ENCODE measurements around the gene TPPP2. TPM values are rescaled to one million over a fixed set of nuclear protein-coding genes. Genes with fewer than 3 reads are reported as not detected.
"Not testable (repeated sequence)": the region's sequence is repeated elsewhere in the genome, so short reads cannot be mapped to it uniquely, and the experiment has no call there.

TPPP2 gene
- total RNA-seq, 2 experiments from 2014 or later = not detected

GRCh38 chr14:20998139-20998538 is 31.9 kb upstream of the TPPP2 start:
- no peak for DNase-seq
- no peaks in the 10 kb centered on the region for H3K27me3 Mint-ChIP-seq
- peaks cover 31% of the 10 kb centered on the region for H3K36me3 Mint-ChIP-seq
- ChIA-PET CTCF (interaction anchor here (0.7 to 9.0 kb wide), 4 partner anchors 16 to 37 kb away, joined by 3 to 70 read pairs (median 12); no protein-coding TSS in a partner anchor), POLR2A (no interaction called here)
- no peak overlapping the region for H3K27ac Mint-ChIP-seq
- intact Hi-C loops (cut with micrococcal nuclease) = no loop called here
- no peak overlapping the region for H3K4me3 Mint-ChIP-seq
- H3K9me3 Mint-ChIP-seq = no peaks in the 10 kb centered on the region
- H3K4me1 Mint-ChIP-seq (ENCODE audit: low read depth) = peaks cover 9% of the 10 kb centered on the region

GRCh38 chr14:20998674-20999366 is 31.2 kb upstream of the TPPP2 start, which contains the start of gene SLC39A2:
TSS of gene SLC39A2 (plus strand) at chr14:20999293. CDS start at chr14:20999447, 154 bp downstream.
- ChIA-PET POLR2A (no interaction called here), CTCF (interaction anchor here (1.0 to 9.0 kb wide), 5 partner anchors 16 to 93 kb away, joined by 3 to 70 read pairs (median 5); partner anchors contain the start of gene RNASE8)
- DNase-seq = no peak
- Mint-ChIP-seq H3K4me3 (no peak within 1 kb of the TSS), H3K4me1 (ENCODE audit: low read depth) (peaks cover 7% of the 10 kb centered on the region), H3K9me3 (no peaks in the 10 kb centered on the region), H3K27me3 (no peaks in the 10 kb centered on the region), H3K36me3 (peaks cover 28% of the 10 kb centered on the region), H3K27ac (no peak within 1 kb of the TSS)
- intact Hi-C loops (cut with micrococcal nuclease) = no loop called here

GRCh38 chr14:20999591-20999990 is 30.4 kb upstream of the TPPP2 start:
- ChIA-PET POLR2A (no interaction called here), CTCF (interaction anchor here (0.6 to 9.0 kb wide), 5 partner anchors 15 to 93 kb away, joined by 3 to 70 read pairs (median 5); partner anchors contain the start of gene RNASE8)
- Mint-ChIP-seq H3K36me3 (peaks cover 23% of the 10 kb centered on the region), H3K4me1 (ENCODE audit: low read depth) (peaks cover 6% of the 10 kb centered on the region), H3K4me3 (no peak overlapping the region), H3K27ac (no peak overlapping the region), H3K27me3 (no peaks in the 10 kb centered on the region), H3K9me3 (no peaks in the 10 kb centered on the region)
- intact Hi-C loops (cut with micrococcal nuclease) = no loop called here
- no peak for DNase-seq

- intact Hi-C loops (cut with micrococcal nuclease) = no loop called here
- H3K36me3 Mint-ChIP-seq = peaks cover 7% of the 10 kb centered on the region
- H3K27me3 Mint-ChIP-seq = no peaks in the 10 kb centered on the region
- DNase-seq = no peak
- ChIA-PET CTCF (interaction anchor here (1.2 to 9.0 kb wide), 3 partner anchors 13 to 102 kb away, joined by 3 to 70 read pairs (median 22); no protein-coding TSS in a partner anchor), POLR2A (no interaction called here)
- H3K4me3 Mint-ChIP-seq = no peak overlapping the region
- H3K9me3 Mint-ChIP-seq = no peaks in the 10 kb centered on the region
- no peak overlapping the region for H3K27ac Mint-ChIP-seq
- H3K4me1 Mint-ChIP-seq (ENCODE audit: low read depth) = peaks cover 2% of the 10 kb centered on the region
These were observed 28.8 kb upstream of the TPPP2 start for GRCh38 chr14:21001218-21001617.

GRCh38 chr14:21003788-21004346 is 26.1 kb upstream of the TPPP2 start:
- H3K4me1 Mint-ChIP-seq (ENCODE audit: low read depth) = no peaks in the 10 kb centered on the region
- DNase-seq = no peak
- POLR2A ChIA-PET = no interaction called here

GRCh38 chr14:21009721-21010120 is 20.3 kb upstream of the TPPP2 start:
- H3K27me3 Mint-ChIP-seq; H3K4me1 Mint-ChIP-seq (ENCODE audit: low read depth); H3K36me3 Mint-ChIP-seq; intact Hi-C loops (cut with micrococcal nuclease); H3K27ac Mint-ChIP-seq; H3K4me3 Mint-ChIP-seq; DNase-seq; POLR2A ChIA-PET; H3K9me3 Mint-ChIP-seq: not testable (repeated sequence)
- CTCF ChIA-PET = interaction anchor here (0.7 to 12.7 kb wide), 3 partner anchors 77 to 95 kb away, joined by 4 to 278 read pairs (median 146); partner anchors contain the start of gene ZNF219

More at GRCh38 chr14:21003788-21004346, 26.1 kb upstream of the TPPP2 start:
- H3K4me3 Mint-ChIP-seq = no peak overlapping the region
- H3K9me3 Mint-ChIP-seq = no peaks in the 10 kb centered on the region
- intact Hi-C loops (cut with micrococcal nuclease) = no loop called here
- H3K36me3 Mint-ChIP-seq = no peaks in the 10 kb centered on the region
- H3K27ac Mint-ChIP-seq = no peak overlapping the region
- CTCF ChIA-PET = interaction anchor here (1.3 to 3.7 kb wide), 4 partner anchors 11 to 102 kb away, joined by 3 to 50 read pairs (median 5); no protein-coding TSS in a partner anchor
- no peaks in the 10 kb centered on the region for H3K27me3 Mint-ChIP-seq

- Mint-ChIP-seq H3K36me3 (no peaks in the 10 kb centered on the region), H3K27me3 (peaks cover 2% of the 10 kb centered on the region), H3K4me3 (no peak overlapping the region), H3K4me1 (ENCODE audit: low read depth) (no peaks in the 10 kb centered on the region), H3K9me3 (no peaks in the 10 kb centered on the region), H3K27ac (no peak overlapping the region)
- POLR2A ChIA-PET = interaction anchor here (1.0 kb wide), 1 partner anchor 15 kb away, joined by 3 read pairs; no protein-coding TSS in a partner anchor
- intact Hi-C loops (cut with micrococcal nuclease) = no loop called here
- DNase-seq = no peak
- CTCF ChIA-PET = interaction anchor here (2.2 to 12.7 kb wide), 5 partner anchors 29 to 94 kb away, joined by 6 to 334 read pairs (median 146); partner anchors contain the start of genes TMEM253 and ZNF219
These were observed 18.9 kb upstream of the TPPP2 start for GRCh38 chr14:21011136-21011535.

- intact Hi-C loops (cut with micrococcal nuclease) = loop anchor here (1.0 kb wide), 4 partner anchors 26 to 122 kb away; no protein-coding TSS in a partner anchor
- peak; percentile 85 for DNase-seq
- no peaks in the 10 kb centered on the region for H3K36me3 Mint-ChIP-seq
- H3K4me3 Mint-ChIP-seq = no peak overlapping the region
- H3K4me1 Mint-ChIP-seq (ENCODE audit: low read depth) = no peaks in the 10 kb centered on the region
- ChIA-PET CTCF (interaction anchor here (0.5 to 12.7 kb wide), 45 partner anchors 9 to 606 kb away, joined by 3 to 334 read pairs (median 7); partner anchors contain the start of genes ARHGEF40, NDRG2, RNASE13 and SLC39A2), POLR2A (interaction anchor here (0.6 to 2.5 kb wide), 4 partner anchors 73 to 172 kb away, joined by 4 to 13 read pairs (median 5); no protein-coding TSS in a partner anchor)
- no peak overlapping the region for H3K27ac Mint-ChIP-seq
- H3K9me3 Mint-ChIP-seq = no peaks in the 10 kb centered on the region
- H3K27me3 Mint-ChIP-seq = peaks cover 2% of the 10 kb centered on the region
These were observed 15.2 kb upstream of the TPPP2 start for GRCh38 chr14:21014761-21015190.

- intact Hi-C loops (cut with micrococcal nuclease) = no loop called here
- CTCF ChIA-PET = interaction anchor here (0.5 to 12.7 kb wide), 43 partner anchors 9 to 607 kb away, joined by 3 to 334 read pairs (median 7); partner anchors contain the start of genes ARHGEF40, NDRG2, RNASE13 and SLC39A2
- Mint-ChIP-seq H3K9me3 (no peaks in the 10 kb centered on the region), H3K27me3 (peaks cover 2% of the 10 kb centered on the region), H3K4me3 (no peak overlapping the region), H3K36me3 (no peaks in the 10 kb centered on the region), H3K27ac (no peak overlapping the region), H3K4me1 (ENCODE audit: low read depth) (no peaks in the 10 kb centered on the region)
- POLR2A ChIA-PET = interaction anchor here (0.9 to 2.5 kb wide), 3 partner anchors 72 to 89 kb away, joined by 4 to 13 read pairs (median 5); no protein-coding TSS in a partner anchor
- DNase-seq = no peak
These were observed 14.7 kb upstream of the TPPP2 start for GRCh38 chr14:21015312-21015711.

GRCh38 chr14:21016413-21017190 is 13.4 kb upstream of the TPPP2 start:
- peaks cover 1% of the 10 kb centered on the region for H3K27me3 Mint-ChIP-seq
- no peak overlapping the region for H3K27ac Mint-ChIP-seq
- H3K36me3 Mint-ChIP-seq = no peaks in the 10 kb centered on the region
- DNase-seq = no peak
- H3K4me1 Mint-ChIP-seq (ENCODE audit: low read depth) = no peaks in the 10 kb centered on the region
- ChIA-PET POLR2A (no interaction called here), CTCF (interaction anchor here (0.9 to 12.7 kb wide), 9 partner anchors 8 to 89 kb away, joined by 3 to 334 read pairs (median 70); partner anchors contain the start of genes RNASE13, SLC39A2, TMEM253 and ZNF219)
- H3K9me3 Mint-ChIP-seq = no peaks in the 10 kb centered on the region
- intact Hi-C loops (cut with micrococcal nuclease) = no loop called here
- H3K4me3 Mint-ChIP-seq = no peak overlapping the region

- no peaks in the 10 kb centered on the region for H3K27me3 Mint-ChIP-seq
- no peaks in the 10 kb centered on the region for H3K9me3 Mint-ChIP-seq
- H3K4me1 Mint-ChIP-seq (ENCODE audit: low read depth) = no peaks in the 10 kb centered on the region
- no peaks in the 10 kb centered on the region for H3K36me3 Mint-ChIP-seq
- no peak for DNase-seq
- POLR2A ChIA-PET = no interaction called here
- intact Hi-C loops (cut with micrococcal nuclease) = no loop called here
- H3K27ac Mint-ChIP-seq = no peak overlapping the region
- CTCF ChIA-PET = interaction anchor here (0.9 to 12.7 kb wide), 7 partner anchors 9 to 88 kb away, joined by 3 to 334 read pairs (median 115); partner anchors contain the start of genes TMEM253 and ZNF219
- no peak overlapping the region for H3K4me3 Mint-ChIP-seq
These were observed 12.3 kb upstream of the TPPP2 start for GRCh38 chr14:21017528-21018245.
